Activated CD4-positive, alpha-beta T cell treated with anti-CD3 and anti-CD28 coated beads for 4 hours (primary cell): Measurements from ENCODE around the gene KRTAP5-9.
"Not testable (repeated sequence)": the region's sequence is repeated elsewhere in the genome, so short reads cannot be mapped to it uniquely, and the experiment has no call there.

Experiments
- DNase-seq, 2 donors: peaks; one replicate each; pipeline ENCODE4 v3.0.0-alpha.2; 2020

The KRTAP5-9 gene

DNA sequence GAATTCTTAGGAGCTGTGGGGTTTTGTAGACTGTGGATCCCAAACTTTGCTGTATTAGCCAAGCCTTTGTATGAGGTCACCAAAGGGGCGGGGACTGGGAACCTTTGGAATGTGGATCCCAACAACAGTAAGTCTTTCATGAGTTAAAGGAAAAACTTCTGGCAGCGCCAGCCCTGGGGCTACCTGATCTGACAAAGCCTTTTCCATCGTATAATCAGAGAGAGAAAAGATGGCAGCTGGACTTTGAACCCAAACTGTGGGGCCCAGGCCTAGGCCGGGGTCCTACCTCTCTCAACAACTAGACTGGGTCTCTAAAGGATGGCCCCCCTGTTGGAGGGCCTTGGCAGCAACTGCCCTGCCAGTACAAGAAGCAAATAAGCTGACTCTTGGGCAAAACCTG is 40.1 kb downstream of the KRTAP5-9 start:
- DNase-seq: not testable (repeated sequence)

DNA sequence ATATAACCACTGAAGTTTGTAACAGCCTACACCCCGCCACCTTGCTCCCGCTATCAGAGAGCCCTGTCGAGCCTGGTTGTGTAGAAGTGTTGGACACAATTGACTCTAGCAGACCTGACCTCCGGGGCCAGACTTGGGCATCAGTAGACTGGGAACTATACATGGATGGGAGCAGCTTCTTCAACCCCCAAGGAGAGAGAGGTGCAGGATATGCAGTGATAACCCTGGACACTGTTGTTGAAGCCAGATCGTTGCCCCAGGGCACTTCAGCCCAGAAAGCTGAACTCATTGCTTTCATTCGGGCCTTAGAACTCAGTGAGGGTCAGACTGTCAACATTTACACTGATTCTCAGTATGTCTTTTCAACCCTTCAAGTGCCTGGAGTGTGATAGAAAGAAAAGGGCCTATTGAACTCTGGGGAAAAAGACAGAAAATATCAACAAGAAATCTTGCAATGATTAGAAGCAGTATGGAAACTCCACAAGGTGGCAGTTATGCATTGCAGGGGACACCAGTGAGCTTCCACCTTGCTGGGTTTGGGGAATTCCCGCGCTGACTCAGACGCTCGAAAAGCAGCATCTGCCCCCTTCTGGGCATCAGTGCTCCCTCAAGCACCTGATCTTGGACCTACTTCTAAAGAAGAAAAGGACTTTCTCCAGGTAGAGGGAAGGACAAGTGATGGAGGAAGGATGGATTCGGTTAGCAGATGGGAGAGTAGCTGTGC is 40.8 kb downstream of the KRTAP5-9 start:
- peak; percentile 33 to 43 for DNase-seq

DNA sequence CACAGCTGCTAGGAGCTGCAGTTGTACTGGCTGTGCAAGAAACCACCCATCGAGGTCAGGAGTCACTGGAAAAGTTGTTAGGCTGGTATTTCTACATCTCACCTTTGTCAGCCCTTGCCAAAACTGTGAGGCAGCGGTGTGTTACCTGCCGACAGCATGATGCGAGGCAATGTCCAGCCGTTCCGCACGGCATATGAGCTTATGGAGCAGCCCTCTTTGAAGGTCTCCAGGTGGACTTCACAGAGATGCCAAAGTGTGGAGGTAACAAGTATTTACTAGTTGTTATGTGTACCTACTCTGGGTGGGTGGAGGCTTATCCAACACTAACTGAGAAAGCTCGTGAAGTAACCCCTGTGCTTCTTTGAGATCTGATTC is 41.3 kb downstream of the KRTAP5-9 start:
- DNase-seq: not testable (repeated sequence)
